H1 (cell line): ENCODE data around the gene YWHAQ. TPM values are rescaled to one million over a fixed set of nuclear protein-coding genes. Genes with fewer than 3 reads are reported as not detected.

Source experiments
- ATF3 ChIP-seq: IDR thresholded peaks from 2 replicates; pipeline ENCODE4 v1.6.1; 2011; ENCODE audit warnings: low read depth, mild to moderate bottlenecking, low read length; ENCODE audit not compliant: insufficient read depth
- BRCA1 ChIP-seq: IDR thresholded peaks from 2 replicates; pipeline ENCODE4 v1.6.1; 2012; ENCODE audit warnings: low read depth, low read length, improper control_type of control experiment
- POLR2AphosphoS5 ChIP-seq: IDR thresholded peaks from 2 replicates; pipeline ENCODE4 v1.6.1; 2011; ENCODE audit warnings: low read depth, low read length
- RFX5 ChIP-seq: IDR thresholded peaks from 2 replicates; pipeline ENCODE4 v1.6.1; 2011; ENCODE audit warnings: low read depth, low read length, improper control_type of control experiment, borderline replicate concordance
- SAP30 ChIP-seq: fragments of 300-600 bp; sonication (generic); IDR thresholded peaks from 2 replicates; pipeline ENCODE4 v1.7.1; 2012; ENCODE audit warnings: low read length, moderate library complexity, mild to moderate bottlenecking, inconsistent platforms; ENCODE audit not compliant: insufficient read depth, insufficient replicate concordance
- SIX5 ChIP-seq: IDR thresholded peaks from 2 replicates; pipeline ENCODE4 v1.6.1; 2011; ENCODE audit warnings: mild to moderate bottlenecking, low read depth, low read length
- polyA plus RNA-seq, 7 experiments: library from polyadenylated mRNA; depleted of rRNA in 3 of 7; stranded (reverse) in 5 of 7; unstranded in 2 of 7; fragments of >200 nt in 5 of 7; fragments of 200-250 nt in 2 of 7; gene quantifications; 1 replicate in 5 of 7; 2 replicates in 1 of 7; 4 replicates in 1 of 7; pipeline versions ENCODE4 v1.2.1 to v1.2.3, GENCODE V29; 2011 to 2013; ENCODE audit warnings: missing spikeins in 2 of 7, mixed read lengths in 2 of 7
- total RNA-seq: library from RNA; stranded (reverse); fragmentation: NEBNext Ultra II Directional; extraction: Animal tissue kit (Norgen Biotek cat#: 25700); gene quantifications from 2 replicates; pipeline ENCODE4 v1.2.1, GENCODE V29; 2021

Gene YWHAQ
- total and polyA plus RNA-seq, 2 of the 8 experiments (the other 6 are each of a cell fraction or from before 2014, with no cell fraction given) = 244 to 480 TPM

- TF ChIP-seq RFX5 = no peak
- no peak for TF ChIP-seq SIX5
- TF ChIP-seq SAP30 = no peak
- TF ChIP-seq POLR2AphosphoS5 = no peak
- no peak for TF ChIP-seq ATF3
- no peak for TF ChIP-seq BRCA1
These were observed 13.0 kb downstream of the YWHAQ start (continued) for GRCh38 chr2:9617749-9618148.
